Hepatocyte (in vitro differentiated cells): Measurements from ENCODE around the gene ROBO1. TPM values are rescaled to one million over a fixed set of nuclear protein-coding genes. Genes with fewer than 3 reads are reported as not detected.

ENCODE experiments used
- DNase-seq: peaks from one replicate; pipeline ENCODE4 v3.0.0-alpha.2; 2016; ENCODE audit warnings: low spot score
- H2AFZ ChIP-seq: fragments of 200-600 bp; sonication (generic); 2 replicates; pipeline ENCODE4 v1.6.0; 2016; ENCODE audit warnings: antibody characterized with exemption, mild to moderate bottlenecking
- H3K27ac ChIP-seq: fragments of 200-600 bp; sonication (generic); 2 replicates; pipeline ENCODE4 v1.5.1; 2016; ENCODE audit warnings: mild to moderate bottlenecking
- H3K27me3 ChIP-seq: fragments of 200-600 bp; sonication (generic); 2 replicates; pipeline ENCODE4 v1.6.1; 2016
- H3K36me3 ChIP-seq: fragments of 200-600 bp; sonication (generic); replicated peaks from 2 replicates; pipeline ENCODE4 v1.5.1; 2016; ENCODE audit warnings: low read depth; ENCODE audit not compliant: insufficient read depth
- H3K4me1 ChIP-seq: fragments of 200-600 bp; sonication (generic); 2 replicates; pipeline ENCODE4 v1.5.1; 2016; ENCODE audit warnings: mild to moderate bottlenecking, moderate library complexity; ENCODE audit not compliant: insufficient read depth
- H3K4me2 ChIP-seq: fragments of 200-600 bp; sonication (generic); 2 replicates; pipeline ENCODE4 v1.6.0; 2016
- H3K4me3 ChIP-seq: fragments of 200-600 bp; sonication (generic); 2 replicates; pipeline ENCODE4 v1.5.1; 2016; ENCODE audit warnings: mild to moderate bottlenecking
- H3K79me2 ChIP-seq: fragments of 200-600 bp; sonication (generic); 2 replicates; pipeline ENCODE4 v1.6.0; 2017; ENCODE audit warnings: mild to moderate bottlenecking
- H3K9me2 ChIP-seq: fragments of 200-600 bp; sonication (generic); replicated peaks from 2 replicates; pipeline ENCODE4 v1.6.0; 2017; ENCODE audit warnings: mild to moderate bottlenecking; ENCODE audit not compliant: insufficient read depth
- H3K9me3 ChIP-seq: fragments of 200-600 bp; sonication (generic); 2 replicates; pipeline ENCODE4 v1.5.1; 2016; ENCODE audit warnings: low read depth, mild to moderate bottlenecking
- H4K20me1 ChIP-seq: fragments of 200-600 bp; sonication (generic); 2 replicates; pipeline ENCODE4 v1.6.0; 2016; ENCODE audit warnings: mild to moderate bottlenecking; ENCODE audit not compliant: insufficient read depth, poor library complexity, severe bottlenecking
- CTCF ChIP-seq: fragments of 200-600 bp; sonication (generic); IDR thresholded peaks from 2 replicates; pipeline ENCODE4 v1.5.1; 2016; ENCODE audit warnings: antibody characterized with exemption, mild to moderate bottlenecking; ENCODE audit not compliant: poor library complexity
- EZH2 ChIP-seq: fragments of 200-600 bp; sonication (generic); IDR thresholded peaks from 2 replicates; pipeline ENCODE4 v1.6.1; 2016; ENCODE audit warnings: antibody characterized with exemption, mild to moderate bottlenecking, borderline replicate concordance
- EZH2phosphoT487 ChIP-seq: fragments of 200-600 bp; sonication (generic); IDR thresholded peaks from one replicate; pipeline ENCODE4 v1.6.1; 2018; ENCODE audit warnings: antibody characterized with exemption, mild to moderate bottlenecking, low read depth, moderate library complexity; ENCODE audit not compliant: unreplicated experiment, severe bottlenecking
- WGBS: methylation state at CpG from one replicate; pipeline ENCODE4 v1.1.6; 2016; ENCODE audit warnings: low lambda C conversion rate; ENCODE audit errors: missing lambda C conversion rate; 5-methylcytosine and 5-hydroxymethylcytosine counted together
- polyA plus RNA-seq: library from polyadenylated mRNA; unstranded; fragments of >200 nt; fragmentation: Nextera tagmentation; extraction: Ambion mirVana; gene quantifications from 2 replicates; pipeline ENCODE4 v1.2.1, GENCODE V29; 2016
- total RNA-seq: library from RNA; depleted of rRNA; stranded (reverse); fragments of >200 nt; gene quantifications from 2 replicates; pipeline ENCODE4 v1.2.3, GENCODE V29; 2014

The ROBO1 gene
- total and polyA plus RNA-seq, 2 experiments from 2014 or later, result 13.6 to 44.3 TPM

GRCh38 chr3:79170021-79170420 lies 597.8 kb downstream of the ROBO1 start:
- no peak overlapping the region for H2AFZ ChIP-seq
- TF ChIP-seq CTCF (no peak), EZH2 (no peak), EZH2phosphoT487 (no peak)
- no peaks in the 10 kb centered on the region for H3K4me1 ChIP-seq
- no peak overlapping the region for H3K4me2 ChIP-seq
- H3K36me3 ChIP-seq, result no peaks in the 10 kb centered on the region
- no peaks in the 10 kb centered on the region for H3K79me2 ChIP-seq
- H3K27me3 ChIP-seq, result no peaks in the 10 kb centered on the region
- H3K9me3 ChIP-seq, result no peaks in the 10 kb centered on the region
- H3K4me3 ChIP-seq, result no peak overlapping the region
- no peaks in the 10 kb centered on the region for H4K20me1 ChIP-seq
- H3K27ac ChIP-seq, result no peak overlapping the region
- WGBS, result 77% methylated on average over 1 of the region's 1 CpG
- DNase-seq, result no peak
- no peaks in the 10 kb centered on the region for H3K9me2 ChIP-seq

GRCh38 chr3:79167651-79168416 lies 600.0 kb downstream of the ROBO1 start:
- DNase-seq, result peak; percentile 28
- H3K9me2 ChIP-seq, result no peaks in the 10 kb centered on the region
- H3K4me2 ChIP-seq, result no peak overlapping the region
- H3K36me3 ChIP-seq, result no peaks in the 10 kb centered on the region
- TF ChIP-seq CTCF, result no peak
- TF ChIP-seq EZH2, result no peak
- no peak for TF ChIP-seq EZH2phosphoT487
- no peak overlapping the region for H3K27ac ChIP-seq
- 50% methylated on average over 5 of the region's 5 CpGs for WGBS
- H4K20me1 ChIP-seq, result no peaks in the 10 kb centered on the region
- no peaks in the 10 kb centered on the region for H3K4me1 ChIP-seq
- H3K4me3 ChIP-seq, result no peak overlapping the region
- H3K79me2 ChIP-seq, result no peaks in the 10 kb centered on the region
- H3K27me3 ChIP-seq, result no peaks in the 10 kb centered on the region
- H2AFZ ChIP-seq, result no peak overlapping the region
- no peaks in the 10 kb centered on the region for H3K9me3 ChIP-seq

GRCh38 chr3:79162653-79163052 lies 605.1 kb downstream of the ROBO1 start:
- no peak overlapping the region for H3K27ac ChIP-seq
- H3K79me2 ChIP-seq, result no peaks in the 10 kb centered on the region
- H4K20me1 ChIP-seq, result no peaks in the 10 kb centered on the region
- H3K36me3 ChIP-seq, result no peaks in the 10 kb centered on the region
- no peaks in the 10 kb centered on the region for H3K9me3 ChIP-seq
- TF ChIP-seq EZH2phosphoT487 (no peak), CTCF (no peak), EZH2 (no peak)
- H3K4me2 ChIP-seq, result no peak overlapping the region
- H3K4me3 ChIP-seq, result no peak overlapping the region
- DNase-seq, result no peak
- no peak overlapping the region for H2AFZ ChIP-seq
- 80% methylated on average over 2 of the region's 2 CpGs for WGBS
- no peaks in the 10 kb centered on the region for H3K9me2 ChIP-seq
- H3K27me3 ChIP-seq, result no peaks in the 10 kb centered on the region
- no peaks in the 10 kb centered on the region for H3K4me1 ChIP-seq
